H1 (cell line): ENCODE results near the gene UGT1A8. TPM values are rescaled to one million over a fixed set of nuclear protein-coding genes. Genes with fewer than 3 reads are reported as not detected.

Experiments used
- RFX5 ChIP-seq: IDR thresholded peaks from 2 replicates; pipeline ENCODE4 v1.6.1; 2011; ENCODE audit warnings: low read depth, low read length, improper control_type of control experiment, borderline replicate concordance
- polyA plus RNA-seq, 7 experiments: library from polyadenylated mRNA; depleted of rRNA in 3 of 7; stranded (reverse) in 5 of 7; unstranded in 2 of 7; fragments of >200 nt in 5 of 7; fragments of 200-250 nt in 2 of 7; gene quantifications; 1 replicate in 5 of 7; 2 replicates in 1 of 7; 4 replicates in 1 of 7; pipeline versions ENCODE4 v1.2.1 to v1.2.3, GENCODE V29; 2011 to 2013; ENCODE audit warnings: missing spikeins in 2 of 7, mixed read lengths in 2 of 7
- total RNA-seq: library from RNA; stranded (reverse); fragmentation: NEBNext Ultra II Directional; extraction: Animal tissue kit (Norgen Biotek cat#: 25700); gene quantifications from 2 replicates; pipeline ENCODE4 v1.2.1, GENCODE V29; 2021

UGT1A8 gene
- total and polyA plus RNA-seq, 2 of the 8 experiments (the other 6 are each of a cell fraction or from before 2014, with no cell fraction given) = not detected

GRCh38 chr2:233780771-233781170 lies 163.3 kb downstream of the UGT1A8 start (continued):
- TF ChIP-seq RFX5 = no peak
